Activated CD4-positive, CD25-positive, alpha-beta regulatory T cell treated with anti-CD3 and anti-CD28 coated beads, Interleukin-2, amount 50 U/mL, for 72 hours (primary cell): ENCODE data around the gene RNF146.
"Not testable (repeated sequence)": the region's sequence is repeated elsewhere in the genome, so short reads cannot be mapped to it uniquely, and the experiment has no call there.

Experiments used
- DNase-seq: peaks from one replicate; pipeline ENCODE4 v3.0.0; 2021

The RNF146 gene, protein sequence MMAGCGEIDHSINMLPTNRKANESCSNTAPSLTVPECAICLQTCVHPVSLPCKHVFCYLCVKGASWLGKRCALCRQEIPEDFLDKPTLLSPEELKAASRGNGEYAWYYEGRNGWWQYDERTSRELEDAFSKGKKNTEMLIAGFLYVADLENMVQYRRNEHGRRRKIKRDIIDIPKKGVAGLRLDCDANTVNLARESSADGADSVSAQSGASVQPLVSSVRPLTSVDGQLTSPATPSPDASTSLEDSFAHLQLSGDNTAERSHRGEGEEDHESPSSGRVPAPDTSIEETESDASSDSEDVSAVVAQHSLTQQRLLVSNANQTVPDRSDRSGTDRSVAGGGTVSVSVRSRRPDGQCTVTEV

DNA sequence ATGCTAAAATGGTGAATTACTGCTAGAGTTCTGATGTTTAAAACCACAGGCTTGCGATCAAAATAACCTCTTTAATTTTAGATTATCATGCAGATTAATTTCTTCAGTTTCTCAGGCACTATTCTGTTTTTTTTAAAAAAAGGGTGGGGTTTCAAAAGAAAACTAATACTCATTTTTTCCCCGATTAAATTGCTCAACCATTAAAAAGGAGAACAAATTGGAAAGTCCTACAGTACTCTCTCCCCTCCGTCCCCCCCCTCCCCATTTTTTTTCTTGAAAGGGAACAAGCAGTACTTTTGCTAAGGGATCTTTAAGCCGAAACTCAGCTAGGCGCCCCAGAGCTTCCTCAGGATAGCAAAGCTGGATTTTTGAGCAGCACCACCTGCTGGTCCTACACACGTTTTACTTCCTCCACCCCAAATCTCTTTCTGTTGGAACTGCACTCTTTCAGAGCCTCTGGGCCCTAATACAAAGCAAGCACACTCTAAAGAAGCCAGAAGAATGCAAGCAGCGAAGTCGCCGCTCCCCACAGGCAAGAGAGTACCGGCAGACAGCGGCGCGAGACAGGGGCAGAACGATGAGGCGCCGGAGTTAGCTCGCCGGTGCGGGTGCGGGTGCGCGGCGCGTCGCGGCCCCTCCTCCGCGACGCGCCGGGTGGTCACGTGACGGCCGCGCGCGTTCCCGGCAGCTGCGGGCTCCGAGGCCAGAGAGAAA, at the start of gene RNF146:
Gene RNF146 (plus strand): TSS at position 687 of the 714 bp plus-strand sequence. CDS start 13,475 bp downstream, outside the sequence.
- peak; percentile 79 for DNase-seq

DNA sequence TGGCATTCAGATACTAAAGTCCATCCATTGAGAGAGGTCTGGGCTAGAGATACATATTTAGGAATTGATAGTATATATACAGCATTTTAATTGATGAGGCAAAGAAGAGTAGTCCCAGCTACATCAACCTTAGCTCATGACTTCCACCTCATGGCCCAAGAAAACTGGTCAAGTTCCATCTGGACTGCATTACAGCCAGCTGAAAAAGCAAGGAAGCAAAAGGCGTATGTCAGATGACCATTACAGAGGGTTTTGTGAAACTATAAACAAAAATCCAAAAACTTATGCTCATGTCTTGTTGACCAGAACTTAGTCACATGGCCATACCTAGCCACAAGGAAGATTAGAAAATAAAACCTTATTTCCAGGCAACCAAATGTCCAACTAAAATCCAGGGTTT, 46.8 kb upstream of the RNF146 start:
- DNase-seq: no peak

DNA sequence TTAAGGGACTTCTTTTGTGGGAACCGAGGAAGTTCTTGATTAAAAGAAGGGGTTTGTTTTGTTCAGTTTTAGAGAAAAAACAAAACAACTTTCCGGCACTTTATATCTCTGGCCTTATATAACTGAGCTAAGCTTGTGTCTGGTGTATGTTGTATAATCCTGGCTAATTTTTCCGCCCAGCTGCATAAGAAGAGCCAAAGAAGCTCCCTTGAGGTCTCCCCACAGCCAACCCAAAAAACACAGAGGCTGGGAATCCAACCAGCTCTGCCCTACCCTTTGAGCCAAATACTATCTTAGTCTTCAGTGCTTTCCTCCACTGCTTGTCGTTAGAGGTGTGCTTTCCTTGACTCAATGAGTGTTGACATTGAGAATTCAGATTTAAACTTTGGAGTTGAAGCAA, 45.5 kb upstream of the RNF146 start:
- DNase-seq: no peak

DNA sequence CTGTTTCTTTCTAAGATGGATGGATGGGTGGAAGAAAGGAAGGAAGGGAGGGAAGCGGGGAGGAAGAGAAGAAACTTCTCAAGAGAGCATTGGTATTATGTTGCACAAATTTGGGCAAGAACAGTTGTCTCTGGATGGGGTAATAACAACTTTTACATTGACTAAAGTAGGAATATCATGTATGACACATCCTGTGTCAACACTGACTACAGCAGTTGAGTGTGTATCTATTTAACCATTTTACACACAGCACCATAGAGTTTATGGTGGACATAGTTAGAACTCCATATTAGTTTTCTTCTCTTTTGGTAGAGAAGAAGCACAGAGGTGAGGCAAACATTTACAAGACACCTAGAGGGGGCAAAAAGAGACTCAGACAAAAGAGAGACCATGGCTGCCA, 44.2 kb upstream of the RNF146 start:
- no peak for DNase-seq

DNA sequence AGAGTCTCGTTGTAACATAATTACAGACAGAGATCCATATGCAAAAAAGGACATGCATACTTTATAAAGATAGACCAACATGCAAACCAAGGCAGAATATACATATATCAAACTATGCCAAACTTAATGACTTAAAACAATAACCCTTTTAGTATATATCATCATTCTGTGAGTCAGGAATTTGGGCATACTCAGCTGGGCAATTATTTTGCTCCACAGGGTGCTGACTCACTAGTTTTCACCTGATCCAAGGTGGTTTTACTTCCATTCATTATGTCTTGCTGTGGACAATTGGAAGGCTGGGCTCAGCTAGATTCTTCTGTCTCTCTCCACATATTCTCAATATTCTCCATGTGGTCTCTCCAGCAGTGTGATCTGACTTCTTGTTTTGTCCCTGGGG, 41.2 kb upstream of the RNF146 start:
- DNase-seq: no peak

DNA sequence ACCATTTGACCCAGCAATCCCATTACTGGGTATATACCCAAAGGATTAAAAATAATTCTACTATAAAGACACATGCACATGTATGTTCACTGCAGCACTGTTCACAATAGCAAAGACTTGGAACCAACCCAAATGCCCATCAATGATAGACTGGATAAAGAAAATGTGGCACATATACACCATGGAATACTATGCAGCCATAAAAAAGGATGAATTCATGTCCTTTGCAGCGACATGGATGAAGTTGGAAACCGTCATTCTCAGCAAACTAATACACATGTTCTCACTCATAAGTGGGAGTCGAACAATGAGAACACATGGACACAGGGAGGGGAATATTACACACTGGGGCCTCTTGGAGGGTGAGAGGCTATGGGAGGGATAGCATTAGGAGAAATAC, 32.8 kb upstream of the RNF146 start:
- DNase-seq: not testable (repeated sequence)

DNA sequence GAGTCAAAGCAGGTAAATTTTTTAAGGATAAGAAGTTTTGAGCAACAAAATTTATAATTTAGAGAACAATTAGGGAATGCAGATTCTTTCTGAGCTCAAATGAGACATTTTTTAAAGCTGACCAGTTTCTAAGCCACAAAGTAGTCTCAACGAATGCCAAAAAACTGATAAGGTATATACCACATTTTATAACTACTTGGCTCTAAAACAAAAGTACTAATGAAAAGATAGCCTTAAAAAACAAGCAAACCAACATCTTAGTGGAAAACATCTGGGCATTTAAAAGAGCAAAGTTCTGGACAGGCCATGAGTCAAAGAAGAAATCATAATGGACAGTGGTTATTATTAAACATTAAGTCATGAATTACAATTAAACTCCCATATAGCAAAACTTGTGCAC, 23.2 kb upstream of the RNF146 start:
- no peak for DNase-seq

DNA sequence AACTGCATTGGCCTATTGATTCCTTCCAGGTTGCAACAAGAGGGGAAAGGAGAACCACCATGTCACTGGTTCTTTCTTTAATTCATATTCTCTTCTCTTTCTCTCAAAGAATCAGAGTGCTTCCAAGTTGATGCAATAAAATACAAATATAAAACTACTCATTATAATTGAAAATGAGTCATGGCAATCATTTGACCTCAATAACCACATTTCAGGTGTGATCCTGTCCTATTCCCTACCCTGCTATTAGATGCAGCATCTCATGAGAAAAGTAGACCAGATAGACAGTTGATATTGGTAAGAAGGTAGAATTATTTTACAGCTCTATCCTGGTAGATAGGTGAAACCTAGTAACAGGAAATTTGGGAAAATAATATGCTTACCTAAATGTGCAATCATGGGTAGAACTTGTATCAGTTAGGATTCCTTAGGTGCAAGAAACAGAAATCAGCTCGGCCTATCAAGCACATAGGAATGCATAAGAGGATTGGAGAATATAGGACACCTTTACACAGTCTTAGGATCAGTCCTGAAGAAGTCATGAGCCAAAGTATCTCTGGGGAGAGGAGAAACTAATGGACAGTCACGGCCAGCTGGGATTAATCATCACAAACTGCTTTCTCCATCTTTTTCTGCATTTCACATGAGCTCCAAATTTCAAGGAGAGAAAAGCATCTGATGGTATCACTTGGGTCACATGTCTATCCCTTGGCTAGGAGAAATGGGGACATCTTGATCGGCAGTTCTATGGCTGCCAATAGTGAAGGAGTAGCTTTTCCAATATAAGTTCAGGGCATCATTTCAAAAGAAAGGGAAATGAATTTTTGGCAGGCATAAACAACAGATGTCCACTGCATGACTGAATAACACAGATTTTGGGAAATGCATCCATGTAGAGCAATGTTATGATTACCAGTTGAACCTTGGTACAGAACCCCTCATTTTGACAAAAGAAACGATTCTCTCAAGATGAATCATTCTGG, 19.3 kb upstream of the RNF146 start:
- DNase-seq: no peak

DNA sequence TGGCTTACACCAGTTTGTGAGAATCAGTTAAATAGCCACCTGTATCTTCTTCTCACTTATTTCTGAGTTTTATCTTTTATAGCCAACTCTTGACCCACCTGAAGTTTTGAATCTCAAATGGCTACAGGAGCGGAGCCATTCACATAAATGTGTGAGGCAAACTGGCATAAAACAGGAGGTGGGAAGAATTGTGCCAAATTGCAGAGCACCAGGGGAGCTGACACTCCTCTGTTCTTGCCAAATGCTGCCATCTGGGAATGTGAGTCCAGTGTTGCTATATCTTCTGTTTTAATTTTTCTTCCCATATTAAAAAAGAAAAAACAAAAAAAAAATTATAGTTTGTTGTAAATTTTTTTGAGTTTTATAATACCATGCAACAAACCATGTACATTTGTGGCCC, 17.0 kb upstream of the RNF146 start:
- no peak for DNase-seq

DNA sequence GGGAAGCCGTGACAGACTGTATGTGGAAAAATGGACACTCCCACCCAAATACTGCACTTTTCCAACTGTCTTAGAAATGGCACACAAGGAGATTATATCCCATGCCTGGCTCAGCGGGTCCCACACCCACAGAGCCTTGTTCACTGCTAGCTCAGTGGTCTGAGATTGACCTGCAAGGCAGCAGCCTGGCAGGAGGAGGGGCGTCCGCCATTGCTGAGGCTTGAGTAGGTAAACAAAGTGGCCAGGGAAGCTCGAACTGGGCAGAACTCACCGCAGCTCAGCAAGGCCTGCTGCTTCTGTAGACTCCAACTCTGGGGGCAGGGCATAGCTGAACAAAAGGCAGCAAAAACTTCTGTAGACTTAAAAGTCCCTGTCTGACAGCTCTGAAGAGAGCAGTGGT, 11.4 kb upstream of the RNF146 start:
- no peak for DNase-seq

DNA sequence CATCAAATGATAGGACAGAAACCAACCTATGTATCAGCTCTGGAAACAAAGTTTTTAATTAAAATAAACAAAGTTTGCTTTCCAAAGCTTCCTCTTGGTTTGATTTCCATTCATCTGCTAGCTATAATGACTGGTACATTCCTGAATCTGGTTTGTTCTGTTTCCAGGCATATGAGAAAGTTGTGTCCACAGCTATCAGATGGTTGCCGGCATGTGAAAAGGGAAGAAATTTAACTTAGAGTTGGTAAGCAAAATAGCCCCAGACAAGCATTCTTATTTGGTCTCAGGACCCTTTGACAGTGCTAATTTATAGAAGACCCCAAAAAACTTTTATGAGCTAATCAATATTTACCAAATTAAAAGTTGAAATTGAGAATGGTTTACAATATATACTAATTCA, 3.8 kb upstream of the RNF146 start:
- no peak for DNase-seq

DNA sequence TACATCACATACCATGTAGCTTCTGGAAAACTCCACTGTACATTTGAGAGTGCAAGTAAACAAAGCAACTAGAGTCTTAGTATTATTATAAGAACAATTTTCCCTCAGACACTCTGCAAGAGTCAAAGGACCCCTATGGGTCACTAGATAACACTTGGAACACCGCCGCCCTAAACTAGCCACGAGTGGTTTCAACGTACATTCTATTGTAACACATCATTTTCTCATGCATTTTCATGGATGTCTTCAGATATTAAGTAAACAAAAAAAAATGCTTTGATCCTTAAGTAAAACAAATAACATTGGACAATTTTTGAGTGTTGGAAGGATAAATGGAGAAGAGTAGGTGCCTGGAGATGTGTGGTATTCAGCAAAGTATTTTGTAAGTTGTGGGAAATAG, 3.2 kb upstream of the RNF146 start:
- DNase-seq: no peak

DNA sequence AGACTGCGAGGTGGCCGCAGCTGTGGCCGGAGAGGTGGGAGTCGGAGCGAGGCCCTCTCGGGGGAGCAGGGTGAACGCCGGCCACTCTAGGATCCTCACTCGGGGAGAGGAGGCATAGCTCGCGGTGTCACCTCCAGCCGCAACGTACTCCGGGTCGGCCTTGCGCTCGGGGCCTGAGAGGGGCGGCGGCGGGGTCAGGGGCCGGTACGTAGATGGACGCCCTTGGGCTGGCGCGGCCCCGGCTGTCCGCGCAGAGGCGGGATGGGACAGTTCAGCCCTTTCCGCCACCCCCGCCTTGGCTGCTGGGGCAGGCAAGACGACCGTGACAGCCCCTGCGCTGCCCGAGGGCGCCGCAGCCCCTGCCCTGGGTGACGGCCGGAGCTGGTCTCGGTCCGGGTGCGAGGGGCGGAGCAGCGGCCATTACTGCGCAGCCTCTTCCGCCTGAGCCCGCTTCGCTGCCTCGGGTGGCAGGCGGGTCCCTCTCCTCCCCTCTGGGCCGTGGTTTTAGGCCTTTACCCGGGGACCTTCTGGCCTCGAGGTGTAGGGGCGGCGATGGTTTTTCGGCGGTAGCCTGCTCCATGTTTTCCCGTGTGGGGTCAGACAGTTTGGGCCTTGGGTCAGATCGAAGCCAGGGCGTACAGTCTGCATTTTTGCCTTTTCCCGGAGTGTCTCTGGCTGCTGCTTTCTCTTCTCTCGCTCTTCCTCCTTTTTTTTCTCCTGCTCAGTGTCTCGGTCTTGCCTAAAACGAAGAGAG, 405 bp downstream of the RNF146 start:
- DNase-seq: peak; percentile 70

DNA sequence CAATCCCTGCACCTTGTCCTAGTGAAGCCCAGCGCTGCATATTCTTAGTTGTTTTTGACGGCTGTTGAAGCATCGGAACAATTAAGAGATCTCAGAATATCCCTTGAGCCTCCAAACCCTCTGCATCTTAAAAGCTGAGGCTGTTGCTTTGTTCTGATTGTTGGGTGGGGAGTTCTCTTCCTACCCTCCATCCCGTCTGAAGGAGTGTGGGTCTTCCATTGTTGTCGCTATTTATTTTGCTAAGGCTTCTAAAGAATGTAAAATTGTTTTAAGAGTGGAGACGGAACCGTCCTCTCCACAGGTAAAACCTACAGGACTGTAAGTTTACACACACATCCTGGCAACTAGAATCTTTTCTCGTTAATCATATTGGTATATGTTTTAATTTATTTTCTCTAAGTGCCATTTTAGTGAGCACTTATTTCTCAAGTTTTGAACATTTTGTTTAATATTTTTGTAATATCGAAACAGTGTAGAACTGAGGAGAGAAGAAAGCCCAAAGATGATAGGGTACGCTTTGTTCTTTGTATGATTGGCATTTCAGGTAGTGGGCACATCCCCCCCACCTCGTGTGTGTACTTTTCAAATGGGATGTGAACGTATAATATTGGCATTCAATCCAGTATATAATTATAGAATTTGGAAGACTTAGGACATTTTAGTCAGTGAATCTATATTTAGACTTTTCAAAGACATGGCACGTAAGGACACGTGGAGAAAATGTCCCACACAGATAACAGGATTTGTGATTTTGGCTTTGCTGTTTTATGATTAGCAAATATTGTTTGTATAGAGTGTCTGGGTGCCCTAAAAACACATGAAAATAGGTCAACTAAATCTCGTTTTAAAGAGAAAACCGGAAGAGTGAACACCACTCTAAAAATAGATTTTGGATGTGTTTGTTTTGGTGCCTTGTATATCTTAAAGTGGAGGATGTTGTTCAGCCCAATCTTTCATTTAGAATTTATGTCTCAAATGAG, 1.3 kb downstream of the RNF146 start:
- no peak for DNase-seq

DNA sequence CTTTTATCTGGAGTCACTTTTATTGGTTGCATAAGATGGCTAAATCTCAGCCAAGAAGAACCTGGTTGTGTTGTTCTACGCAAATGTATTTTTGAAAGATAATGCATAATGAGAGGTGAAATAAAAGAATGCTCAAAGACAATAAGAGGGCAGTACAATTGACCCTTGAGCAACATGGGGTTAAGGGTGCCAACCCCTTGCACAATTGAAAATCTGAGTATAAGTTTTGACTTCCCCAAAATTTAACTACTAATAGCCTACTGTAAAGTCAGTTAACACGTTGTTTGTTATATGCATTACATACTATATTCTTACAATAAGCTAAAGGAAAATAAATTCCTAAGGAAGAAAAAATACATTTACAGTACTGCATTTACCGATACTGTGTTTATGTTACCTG, 5.9 kb downstream of the RNF146 start:
- DNase-seq: no peak

DNA sequence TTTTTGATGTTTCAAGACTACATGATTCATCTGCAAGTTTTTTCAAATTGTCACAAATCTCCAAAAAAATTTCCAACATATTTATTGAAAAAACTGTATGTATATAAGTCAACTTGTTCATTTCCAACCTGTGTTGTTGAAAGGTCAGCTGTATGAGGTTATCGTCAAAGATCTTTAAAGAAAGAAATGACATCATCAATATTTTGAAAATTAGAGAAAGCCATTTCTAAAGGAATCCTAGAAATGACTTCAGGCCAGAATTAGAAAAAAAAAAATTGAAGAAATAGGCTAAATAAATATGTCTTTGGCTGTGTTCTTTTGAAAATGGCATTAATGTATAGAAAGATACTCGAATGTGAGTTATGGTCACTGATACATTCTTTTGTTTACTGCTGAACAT, 6.8 kb downstream of the RNF146 start:
- no peak for DNase-seq

DNA sequence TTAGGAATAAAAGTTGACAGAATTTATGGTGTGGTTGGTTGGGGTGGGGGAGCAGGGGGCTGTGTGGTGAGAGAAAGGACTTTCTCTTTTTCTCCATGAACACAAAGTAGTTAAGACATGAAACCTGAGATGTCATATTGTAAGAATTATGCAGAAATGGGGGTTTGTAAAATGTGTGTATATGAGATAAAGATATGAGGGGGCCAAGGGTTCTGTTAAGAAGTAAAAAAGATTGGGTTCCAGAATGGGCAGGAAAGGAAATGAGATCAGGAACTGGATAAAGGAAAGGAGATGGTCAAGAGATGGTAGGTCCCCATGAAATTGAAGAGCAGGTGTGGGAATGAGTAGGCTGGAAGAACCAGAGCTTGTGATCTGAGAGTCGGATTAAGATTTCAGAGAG, 9.7 kb downstream of the RNF146 start:
- no peak for DNase-seq

DNA sequence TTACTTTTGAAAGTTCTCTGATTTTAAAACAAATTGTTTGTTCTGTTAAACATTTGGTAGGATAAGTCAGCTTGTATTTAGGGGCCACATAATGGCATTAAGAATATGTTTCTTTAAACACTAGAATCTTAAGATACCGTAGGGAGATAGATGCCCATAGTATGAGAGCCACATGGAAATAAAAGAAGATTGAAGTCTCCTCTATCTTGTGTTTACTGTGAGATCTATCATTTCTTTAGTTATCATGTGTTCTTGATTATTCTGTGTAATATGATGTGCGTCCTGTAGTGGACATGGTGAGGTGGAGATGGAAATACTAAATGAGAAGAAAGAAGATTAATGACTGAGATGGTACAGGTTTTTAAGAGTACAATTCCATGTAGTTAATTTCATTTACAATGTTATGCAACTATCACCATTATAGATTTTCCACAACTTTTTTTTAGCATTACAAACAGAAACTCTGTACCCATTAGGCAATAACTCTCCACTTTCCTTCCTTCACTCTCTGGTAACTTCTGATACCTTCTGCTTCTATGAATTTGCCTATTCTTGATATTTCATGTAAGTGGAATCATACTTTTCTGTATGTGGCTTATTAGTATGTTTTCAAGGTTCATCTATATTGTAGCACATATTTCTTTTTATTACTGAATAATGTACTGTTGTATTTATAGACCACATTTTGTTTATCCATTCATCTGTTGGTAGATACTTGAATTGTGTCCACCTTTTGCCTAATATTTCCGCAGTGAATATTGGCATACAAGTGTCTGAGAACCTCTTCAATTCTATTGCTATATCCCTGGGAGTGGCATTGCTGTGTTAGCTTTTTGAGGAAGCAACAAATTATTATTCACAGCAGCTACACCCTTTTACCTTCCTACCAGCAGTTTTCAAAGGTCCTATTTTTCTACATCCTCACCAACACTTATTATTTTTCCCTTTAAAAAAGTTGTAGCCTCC, 11.5 kb downstream of the RNF146 start:
- no peak for DNase-seq

DNA sequence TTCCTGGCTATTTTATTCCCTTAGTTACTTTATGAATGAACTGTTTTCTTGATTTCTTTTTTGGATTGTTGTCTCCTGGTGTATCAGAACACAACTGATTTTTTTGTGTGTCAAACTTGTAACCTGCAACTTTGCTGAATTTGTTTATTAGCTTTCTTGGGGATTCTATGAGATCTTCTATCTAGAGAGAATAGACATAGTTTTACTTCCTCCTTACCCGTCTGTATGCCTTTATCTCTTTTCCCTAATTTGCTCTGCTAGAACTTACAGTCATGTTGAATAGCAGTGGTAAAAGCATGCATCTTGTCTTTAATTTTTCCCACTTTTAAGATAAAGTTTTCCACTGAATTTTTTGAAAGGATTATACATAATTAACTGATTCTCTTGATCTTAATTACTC, 13.2 kb downstream of the RNF146 start:
- DNase-seq: no peak

DNA sequence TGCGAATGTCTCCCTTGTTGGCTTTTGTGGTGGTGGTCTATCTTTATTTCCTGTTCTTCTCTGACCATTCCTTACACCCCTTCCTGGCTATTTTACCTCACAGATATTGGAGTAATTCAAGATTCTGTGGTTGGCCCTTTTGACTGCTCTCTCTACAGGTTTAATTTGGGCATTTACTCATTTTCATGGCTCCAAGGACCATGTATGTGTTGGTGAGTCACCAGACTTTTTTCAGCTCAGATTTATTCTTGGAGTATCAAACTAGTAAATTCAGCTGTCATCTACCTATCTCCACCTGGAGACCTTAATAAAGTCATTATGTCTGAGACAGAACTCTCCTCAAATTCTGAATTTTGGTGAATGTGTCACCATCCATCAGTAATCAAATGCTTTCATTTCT, 15.5 kb downstream of the RNF146 start:
- no peak for DNase-seq
